K562 (cell line): ENCODE data around the gene EFNA2. TPM values are rescaled to one million over a fixed set of nuclear protein-coding genes. Genes with fewer than 3 reads are reported as not detected.

Source experiments
- CCNT2 ChIP-seq: IDR thresholded peaks from 2 replicates; pipeline ENCODE4 v1.6.1; 2011; ENCODE audit warnings: borderline replicate concordance, low read depth, mild to moderate bottlenecking, moderate library complexity, mixed read lengths, low read length; ENCODE audit not compliant: insufficient read length; ENCODE audit errors: extremely low read depth
- CREB5 ChIP-seq: fragments of 250-450 bp; sonication (Bioruptor Pico); IDR thresholded peaks from 2 replicates; pipeline ENCODE4 v1.5.0; 2020; ENCODE audit warnings: mild to moderate bottlenecking
- ELF2 ChIP-seq: fragments of 250-450 bp; sonication (Bioruptor Pico); IDR thresholded peaks from 2 replicates; pipeline ENCODE4 v1.5.0; 2021; ENCODE audit warnings: mild to moderate bottlenecking
- NEUROD1 ChIP-seq: fragments of 150-350 bp; IDR thresholded peaks from 2 replicates; pipeline ENCODE4 v1.6.1; 2014; ENCODE audit warnings: borderline replicate concordance, low read length, low read depth; ENCODE audit not compliant: partially characterized antibody
- PCBP1 ChIP-seq: fragments of 200-400 bp; formaldehyde crosslinking; IDR thresholded peaks from 2 replicates; pipeline ENCODE4 v1.6.1; 2018; ENCODE audit warnings: mild to moderate bottlenecking, low read depth, low read length; ENCODE audit not compliant: poor library complexity, severe bottlenecking
- PHF8 ChIP-seq: fragments of 200-600 bp; sonication (generic); IDR thresholded peaks from 2 replicates; pipeline ENCODE4 v1.6.1; 2012; ENCODE audit warnings: mixed run types, mild to moderate bottlenecking, inconsistent platforms, low read length, moderate library complexity, borderline replicate concordance
- PRPF4 ChIP-seq: fragments of 200-400 bp; formaldehyde crosslinking; IDR thresholded peaks from one replicate; pipeline ENCODE4 v1.6.1; 2017; ENCODE audit warnings: low read length, low read depth, mild to moderate bottlenecking; ENCODE audit not compliant: insufficient read depth, poor library complexity, severe bottlenecking
- RBBP5 ChIP-seq: fragments of 200-600 bp; sonication (generic); IDR thresholded peaks from 2 replicates; pipeline ENCODE4 v1.6.1; 2012; ENCODE audit warnings: borderline replicate concordance, mild to moderate bottlenecking, low read length, control low read depth, inconsistent platforms; ENCODE audit not compliant: insufficient read depth, poor library complexity, severe bottlenecking
- RBFOX2 ChIP-seq: fragments of 200-400 bp; formaldehyde crosslinking; IDR thresholded peaks from 2 replicates; pipeline ENCODE4 v1.6.1; 2017; ENCODE audit warnings: low read depth, mild to moderate bottlenecking, low read length, moderate library complexity
- RBM22 ChIP-seq: fragments of 200-400 bp; formaldehyde crosslinking; IDR thresholded peaks from 2 replicates; pipeline ENCODE4 v1.6.1; 2018; ENCODE audit warnings: low read length, low read depth; ENCODE audit not compliant: poor library complexity, severe bottlenecking
- SIN3A ChIP-seq, 2 experiments: fragments of 150-350 bp in 1 of 2; IDR thresholded peaks; 2 replicates each; pipeline ENCODE4 v1.6.1; 2011 to 2016; ENCODE audit warnings: borderline replicate concordance in 2 of 2, low read depth in 2 of 2, low read length in 2 of 2, mild to moderate bottlenecking in 2 of 2, moderate library complexity in 2 of 2; ENCODE audit not compliant: control insufficient read depth in 1 of 2
- SIN3B ChIP-seq: fragments of 450-650 bp; IDR thresholded peaks from 2 replicates; pipeline ENCODE4 v1.6.1; 2017; ENCODE audit warnings: low read depth, mild to moderate bottlenecking, moderate library complexity
- TBP ChIP-seq: optimal IDR thresholded peaks from 2 replicates; pipeline ENCODE3; 2011; ENCODE audit warnings: low read depth, low read length, improper control_type of control experiment
- TFAM ChIP-seq: fragments of 250-450 bp; sonication (Bioruptor Pico); conservative IDR thresholded peaks from 2 replicates; pipeline ENCODE4 v1.5.0; 2021; ENCODE audit warnings: mild to moderate bottlenecking, moderate library complexity
- YY1 ChIP-seq, 3 experiments: IDR thresholded peaks; 2 replicates each; pipeline ENCODE4 v1.6.1; 2011; ENCODE audit warnings: low read length in 2 of 3, mild to moderate bottlenecking in 2 of 3, moderate library complexity in 2 of 3, borderline replicate concordance in 1 of 3, control low read depth in 1 of 3, low read depth in 1 of 3; ENCODE audit not compliant: insufficient read depth in 3 of 3, insufficient replicate concordance in 2 of 3, control insufficient read depth in 1 of 3, insufficient read length in 1 of 3; ENCODE audit errors: extremely low read depth in 1 of 3
- ZBTB7A ChIP-seq: IDR thresholded peaks from 2 replicates; pipeline ENCODE4 v1.6.1; 2011; ENCODE audit warnings: low read depth, mild to moderate bottlenecking, low read length, moderate library complexity, borderline replicate concordance; ENCODE audit not compliant: control insufficient read depth
- ZNF121 ChIP-seq: sonication (generic); formaldehyde crosslinking; conservative IDR thresholded peaks from 2 replicates; pipeline ENCODE4 v1.8.0; 2022; ENCODE audit warnings: missing genetic modification reagents
- ZNF436 ChIP-seq: fragments of 250-450, 450-650 bp; sonication (Bioruptor Pico); formaldehyde crosslinking; IDR thresholded peaks from 2 replicates; pipeline ENCODE4 v1.7.0; 2020; ENCODE audit warnings: mild to moderate bottlenecking
- ZNF592 ChIP-seq: fragments of 450-650 bp; IDR thresholded peaks from 2 replicates; pipeline ENCODE4 v1.6.1; 2017; ENCODE audit warnings: antibody characterized with exemption, mild to moderate bottlenecking
- polyA plus RNA-seq, 8 experiments: library from polyadenylated mRNA; depleted of rRNA in 4 of 8; stranded (reverse) in 5 of 8; unstranded in 3 of 8; fragments of >200 nt; fragmentation: Nextera tagmentation in 2 of 8; fragmentation: Illumina TruSeq in 1 of 8; extraction: Ambion mirVana in 2 of 8; extraction: Trizol in 1 of 8; gene quantifications; 2 replicates each; pipeline versions ENCODE4 v1.2.1 to v1.2.3, GENCODE V29; 2011 to 2014; ENCODE audit warnings: inconsistent platforms in 1 of 8, missing spikeins in 1 of 8
- total RNA-seq, 7 experiments: library from RNA; depleted of rRNA in 6 of 7; stranded (reverse); fragments of >200 nt in 6 of 7; fragmentation: Illumina TruSeq in 2 of 7; extraction: Trizol in 2 of 7; gene quantifications; 2 replicates each; pipeline versions ENCODE4 v1.2.1 to v1.2.3, GENCODE V29; 2011 to 2021; ENCODE audit warnings: low replicate concordance in 1 of 7

Gene EFNA2
- total and polyA plus RNA-seq, 9 of the 15 experiments (the other 6 are each of a cell fraction or from before 2014, with no cell fraction given) = 0.11 to 0.44 (median 0.15) TPM; not detected in 6

- TF ChIP-seq PRPF4 = peak; percentile 9
- 0 out of 2 replicates have a peak, but pooled peaks have one; percentile 3 for TF ChIP-seq PHF8
- no peak; the same call in 1 of the 2 replicates for TF ChIP-seq ELF2
- TF ChIP-seq ZNF121 (CRISPR knock-in tag) = no peak
- TF ChIP-seq YY1 (IDR thresholded peaks at IDR 0.05; ENCODE audit: borderline replicate concordance in 1 of 3, control insufficient read depth in 1 of 3, extremely low read depth in 1 of 3, insufficient read depth in 3 of 3, insufficient read length in 1 of 3, insufficient replicate concordance in 2 of 3, low read depth in 1 of 3, low read length in 2 of 3) = peak in 1 of 3 experiments; percentile 4
- TF ChIP-seq ZBTB7A = peak; percentile 90
- no peak for TF ChIP-seq CREB5
- peak; percentile 24; the same call in 1 of the 2 replicates for TF ChIP-seq ZNF592
- TF ChIP-seq RBFOX2 = peak; percentile 49
- peak; percentile 70 for TF ChIP-seq RBM22
- peak; percentile 13 for TF ChIP-seq TBP
- TF ChIP-seq SIN3B = peak; percentile 56; the same call in 1 of the 2 replicates
- TF ChIP-seq PCBP1 = peak; percentile 80
- peak; percentile 43 for TF ChIP-seq RBBP5
- TF ChIP-seq SIN3A (IDR thresholded peaks at IDR 0.05; ENCODE audit: borderline replicate concordance in 2 of 2, control insufficient read depth in 1 of 2, low read depth in 2 of 2, low read length in 2 of 2) = peak; percentile 21 to 56; a peak in 1 of 4 replicates
- no peak for TF ChIP-seq ZNF436 (CRISPR knock-in tag)
- TF ChIP-seq NEUROD1 = peak; percentile 9
- TF ChIP-seq TFAM (CRISPR knock-in tag) = no peak
- TF ChIP-seq CCNT2 = peak; percentile 77
Measured at GRCh38 chr19:1250437-1251260, 35.0 kb upstream of the EFNA2 start (continued).
